K562 (cell line): ENCODE results near the gene RNF34. TPM values are rescaled to one million over a fixed set of nuclear protein-coding genes. Genes with fewer than 3 reads are reported as not detected.
A peak's percentile ranks its signal among the peaks of the same experiment; 100 is the strongest.

Experiments
- CBX5 ChIP-seq: IDR thresholded peaks from 2 replicates; pipeline ENCODE4 v1.6.1; 2014; ENCODE audit warnings: low read depth, borderline replicate concordance
- CHD1 ChIP-seq: fragments of 200-600 bp; sonication (generic); IDR thresholded peaks from one replicate; pipeline ENCODE4 v1.6.1; 2012; ENCODE audit warnings: mild to moderate bottlenecking, moderate library complexity, low read length, inconsistent platforms
- CREBBP ChIP-seq: IDR thresholded peaks from one replicate; pipeline ENCODE4 v1.6.1; 2012; ENCODE audit warnings: low read depth, mild to moderate bottlenecking, control low read depth, inconsistent platforms, low read length
- DPF2 ChIP-seq: fragments of 450-650 bp; IDR thresholded peaks from 2 replicates; pipeline ENCODE4 v1.6.1; 2016
- E2F6 ChIP-seq, 2 experiments: IDR thresholded peaks; 2 replicates each; pipeline ENCODE4 v1.6.1; 2011; ENCODE audit warnings: borderline replicate concordance in 1 of 2, control low read depth in 1 of 2, low read depth in 1 of 2, low read length in 1 of 2, mild to moderate bottlenecking in 1 of 2, mixed read lengths in 1 of 2, moderate library complexity in 1 of 2; ENCODE audit not compliant: insufficient read depth in 1 of 2, insufficient read length in 1 of 2, poor library complexity in 1 of 2, severe bottlenecking in 1 of 2; ENCODE audit errors: extremely low read depth in 1 of 2
- ELF4 ChIP-seq: fragments of 450-650 bp; formaldehyde crosslinking; IDR thresholded peaks from 2 replicates; pipeline ENCODE4 v1.4.0; 2022; ENCODE audit warnings: missing genetic modification characterization
- ESRRA ChIP-seq: fragments of 450-650 bp; IDR thresholded peaks from 2 replicates; pipeline ENCODE4 v1.6.1; 2014; ENCODE audit warnings: low read depth, mild to moderate bottlenecking, moderate library complexity, borderline replicate concordance
- GABPB2 ChIP-seq: fragments of 250-450 bp; sonication (Bioruptor Pico); conservative IDR thresholded peaks from 2 replicates; pipeline ENCODE4 v1.5.1; 2021; ENCODE audit warnings: mild to moderate bottlenecking
- HDAC1 ChIP-seq, 2 experiments: fragments of 450-650 bp; IDR thresholded peaks; 2 replicates each; pipeline ENCODE4 v1.6.1; 2016 to 2017; ENCODE audit warnings: inconsistent platforms in 1 of 2, mild to moderate bottlenecking in 1 of 2, moderate library complexity in 1 of 2
- KLF16 ChIP-seq: IDR thresholded peaks from 2 replicates; pipeline ENCODE4 v1.6.1; 2016; ENCODE audit warnings: antibody characterized with exemption
- MEIS2 ChIP-seq: fragments of 450-650 bp; IDR thresholded peaks from 2 replicates; pipeline ENCODE4 v1.6.1; 2014; ENCODE audit warnings: mild to moderate bottlenecking; ENCODE audit not compliant: partially characterized antibody
- NFE2 ChIP-seq: IDR thresholded peaks from 2 replicates; pipeline ENCODE4 v1.6.1; 2014; ENCODE audit warnings: antibody characterized with exemption, low read depth
- PBX2 ChIP-seq, 2 experiments: IDR thresholded peaks in 1 of 2; conservative IDR thresholded peaks in 1 of 2; 2 replicates each; pipeline ENCODE4 v1.6.1; 2016; ENCODE audit warnings: low read depth in 2 of 2, mild to moderate bottlenecking in 1 of 2, missing compliant biosample characterization in 1 of 2, missing genetic modification characterization in 1 of 2, moderate library complexity in 1 of 2
- PRMT5 ChIP-seq: sonication (generic); formaldehyde crosslinking; IDR thresholded peaks from 2 replicates; pipeline ENCODE4 v1.5.0; 2020; ENCODE audit warnings: missing genetic modification reagents
- PTTG1 ChIP-seq: fragments of 450-650 bp; IDR thresholded peaks from 2 replicates; pipeline ENCODE4 v1.6.1; 2016; ENCODE audit warnings: low read depth, mild to moderate bottlenecking, missing genetic modification characterization, missing compliant biosample characterization
- RFX7 ChIP-seq: fragments of 250-450 bp; sonication (Bioruptor Pico); IDR thresholded peaks from 2 replicates; pipeline ENCODE4 v1.5.1; 2021; ENCODE audit warnings: mild to moderate bottlenecking
- SIN3B ChIP-seq: fragments of 450-650 bp; IDR thresholded peaks from 2 replicates; pipeline ENCODE4 v1.6.1; 2017; ENCODE audit warnings: low read depth, mild to moderate bottlenecking, moderate library complexity
- SMAD1 ChIP-seq: fragments of 150-350 bp; IDR thresholded peaks from 2 replicates; pipeline ENCODE4 v1.6.1; 2014; ENCODE audit warnings: low read length, low read depth; ENCODE audit not compliant: partially characterized antibody
- STAT5B ChIP-seq: fragments of 250-450 bp; sonication (Bioruptor Pico); IDR thresholded peaks from 2 replicates; pipeline ENCODE4 v1.8.0; 2021; ENCODE audit warnings: mild to moderate bottlenecking, inconsistent platforms
- TAF7 ChIP-seq: fragments of 450-650 bp; IDR thresholded peaks from 2 replicates; pipeline ENCODE4 v1.6.1; 2016; ENCODE audit warnings: missing genetic modification characterization, missing compliant biosample characterization
- USF2 ChIP-seq: sonication (generic); formaldehyde crosslinking; IDR thresholded peaks from 2 replicates; pipeline ENCODE4 v1.5.0; 2020; ENCODE audit warnings: missing genetic modification reagents
- ZBTB34 ChIP-seq: fragments of 250-450 bp; sonication (Bioruptor Pico); IDR thresholded peaks from 2 replicates; pipeline ENCODE4 v1.8.0; 2021; ENCODE audit warnings: mild to moderate bottlenecking, moderate library complexity
- ZNF24 ChIP-seq: fragments of 450-650 bp; IDR thresholded peaks from 2 replicates; pipeline ENCODE4 v1.6.1; 2016
- ZNF644 ChIP-seq: fragments of 200-800 bp; sonication (Bioruptor generic); IDR thresholded peaks from 2 replicates; pipeline ENCODE4 v1.6.1; 2016; ENCODE audit warnings: low read depth, missing genetic modification characterization, missing compliant biosample characterization
- ZNF79 ChIP-seq: fragments of 250-450 bp; sonication (Bioruptor Pico); IDR thresholded peaks from 2 replicates; pipeline ENCODE4 v1.4.0; 2020; ENCODE audit warnings: low read depth, mild to moderate bottlenecking, moderate library complexity
- polyA plus RNA-seq, 8 experiments: library from polyadenylated mRNA; depleted of rRNA in 4 of 8; stranded (reverse) in 5 of 8; unstranded in 3 of 8; fragments of >200 nt; fragmentation: Nextera tagmentation in 2 of 8; fragmentation: Illumina TruSeq in 1 of 8; extraction: Ambion mirVana in 2 of 8; extraction: Trizol in 1 of 8; gene quantifications; 2 replicates each; pipeline versions ENCODE4 v1.2.1 to v1.2.3, GENCODE V29; 2011 to 2014; ENCODE audit warnings: inconsistent platforms in 1 of 8, missing spikeins in 1 of 8
- total RNA-seq, 7 experiments: library from RNA; depleted of rRNA in 6 of 7; stranded (reverse); fragments of >200 nt in 6 of 7; fragmentation: Illumina TruSeq in 2 of 7; extraction: Trizol in 2 of 7; gene quantifications; 2 replicates each; pipeline versions ENCODE4 v1.2.1 to v1.2.3, GENCODE V29; 2011 to 2021; ENCODE audit warnings: low replicate concordance in 1 of 7

RNF34 gene
- total and polyA plus RNA-seq, 9 of the 15 experiments (the other 6 are each of a cell fraction or from before 2014, with no cell fraction given): 41.7 to 88.9 (median 54.1) TPM

- TF ChIP-seq PTTG1 (tag) (no peak), ELF4 (CRISPR knock-in tag) (no peak), E2F6 (IDR thresholded peaks at IDR 0.05; ENCODE audit: borderline replicate concordance in 1 of 2, extremely low read depth in 1 of 2, insufficient read depth in 1 of 2, insufficient read length in 1 of 2, low read depth in 1 of 2, low read length in 1 of 2, poor library complexity in 1 of 2, severe bottlenecking in 1 of 2) (peak in 1 of 2 experiments; percentile 56), HDAC1 (IDR thresholded peaks at IDR 0.05) (no peak), USF2 (CRISPR knock-in tag) (no peak), NFE2 (peak; percentile 1; the same call in 1 of the 2 replicates), PBX2 (CRISPR knock-in tag; IDR thresholded peaks at IDR 0.05; ENCODE audit: low read depth) (no peak), PBX2 (tag; conservative IDR thresholded peaks at IDR 0.05; ENCODE audit: low read depth) (no peak), ESRRA (no peak), CREBBP (no peak), SIN3B (no peak), ZBTB34 (no peak), SMAD1 (peak; percentile 12), STAT5B (CRISPR knock-in tag) (no peak), PRMT5 (CRISPR knock-in tag) (no peak), ZNF24 (no peak), DPF2 (no peak), CBX5 (no peak), TAF7 (tag) (no peak), ZNF79 (no peak), MEIS2 (no peak), KLF16 (no peak), RFX7 (CRISPR knock-in tag) (no peak), CHD1 (peak; percentile 56), GABPB2 (CRISPR knock-in tag) (no peak), ZNF644 (tag) (no peak)
Measured at GRCh38 chr12:121352682-121353018, 47.3 kb upstream of the RNF34 start (continued).
